Stomach (tissue), 4 donors: ENCODE data around the gene ARMC6.

Experiments
- POLR2AphosphoS5 ChIP-seq, 3 donors: sonication (generic); formaldehyde crosslinking; IDR thresholded peaks; one replicate each; pipeline ENCODE4 v1.6.1; 2016; ENCODE audit warnings: antibody characterized with exemption in 3 of 3
- TF ChIP-seq, protein P1 (sequence below), 7 experiments: fragments of 450-650 bp in 4 of 7; fragments of 200-600 bp in 3 of 7; sonication (generic) in 3 of 7; IDR thresholded peaks; one replicate each; pipeline ENCODE4 v1.5.1; 2016 to 2019; ENCODE audit warnings: antibody characterized with exemption in 7 of 7, control low read depth in 2 of 7, mild to moderate bottlenecking in 1 of 7

DNA sequence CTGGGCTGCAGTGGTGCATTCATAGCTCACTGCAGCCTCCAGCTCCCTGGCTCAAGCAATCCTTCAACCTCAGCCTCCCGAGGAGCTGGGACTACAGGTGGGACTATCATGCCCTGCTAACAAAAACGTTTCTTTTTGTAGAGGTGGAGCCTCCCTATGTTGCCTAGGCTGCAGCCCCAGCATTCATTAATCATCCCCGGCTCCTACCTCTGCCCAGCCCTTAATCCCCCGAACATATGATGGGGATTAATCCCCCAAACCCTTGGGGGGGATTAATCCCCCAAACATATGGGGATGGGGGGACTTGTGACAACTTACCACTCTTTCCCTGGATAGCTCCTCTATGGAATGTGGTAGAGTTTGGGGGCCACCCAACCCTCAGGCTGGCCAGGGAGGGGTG, 45.9 kb upstream of the ARMC6 start:
- TF ChIP-seq POLR2AphosphoS5 (IDR thresholded peaks at IDR 0.05) = no peak
- TF ChIP-seq, protein P1, sequence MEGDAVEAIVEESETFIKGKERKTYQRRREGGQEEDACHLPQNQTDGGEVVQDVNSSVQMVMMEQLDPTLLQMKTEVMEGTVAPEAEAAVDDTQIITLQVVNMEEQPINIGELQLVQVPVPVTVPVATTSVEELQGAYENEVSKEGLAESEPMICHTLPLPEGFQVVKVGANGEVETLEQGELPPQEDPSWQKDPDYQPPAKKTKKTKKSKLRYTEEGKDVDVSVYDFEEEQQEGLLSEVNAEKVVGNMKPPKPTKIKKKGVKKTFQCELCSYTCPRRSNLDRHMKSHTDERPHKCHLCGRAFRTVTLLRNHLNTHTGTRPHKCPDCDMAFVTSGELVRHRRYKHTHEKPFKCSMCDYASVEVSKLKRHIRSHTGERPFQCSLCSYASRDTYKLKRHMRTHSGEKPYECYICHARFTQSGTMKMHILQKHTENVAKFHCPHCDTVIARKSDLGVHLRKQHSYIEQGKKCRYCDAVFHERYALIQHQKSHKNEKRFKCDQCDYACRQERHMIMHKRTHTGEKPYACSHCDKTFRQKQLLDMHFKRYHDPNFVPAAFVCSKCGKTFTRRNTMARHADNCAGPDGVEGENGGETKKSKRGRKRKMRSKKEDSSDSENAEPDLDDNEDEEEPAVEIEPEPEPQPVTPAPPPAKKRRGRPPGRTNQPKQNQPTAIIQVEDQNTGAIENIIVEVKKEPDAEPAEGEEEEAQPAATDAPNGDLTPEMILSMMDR (IDR thresholded peaks at IDR 0.05) = no peak
